ENCODE results near the gene NDUFB3.
"Not testable (repeated sequence)": the region's sequence is repeated elsewhere in the genome, so short reads cannot be mapped to it uniquely, and the experiment has no call there.

NDUFB3 gene

GRCh38 chr2:201071479-201072200, at the start of gene NDUFB3, which contains the start of gene HYCC2:
NDUFB3 (plus strand) TSS chr2:201072001; CDS start chr2:201078883, 6,882 bp downstream.
HYCC2 (minus strand) TSS chr2:201071671; CDS start chr2:201024009, 47,662 bp downstream.
- DNase-seq: peak; percentile 82

- no peak for DNase-seq
Observed at GRCh38 chr2:201024518-201024917, 47.3 kb upstream of the NDUFB3 start.

- not testable (repeated sequence) for DNase-seq
Observed at GRCh38 chr2:201034355-201034754, 37.4 kb upstream of the NDUFB3 start.

- not testable (repeated sequence) for DNase-seq
Observed at GRCh38 chr2:201038361-201038760, 33.4 kb upstream of the NDUFB3 start.

GRCh38 chr2:201038855-201039254, 32.9 kb upstream of the NDUFB3 start:
- DNase-seq: no peak

- DNase-seq: no peak
Observed at GRCh38 chr2:201040867-201041628, 30.8 kb upstream of the NDUFB3 start.

GRCh38 chr2:201042451-201042850, 29.4 kb upstream of the NDUFB3 start:
- not testable (repeated sequence) for DNase-seq

GRCh38 chr2:201043050-201043449, 28.8 kb upstream of the NDUFB3 start:
- not testable (repeated sequence) for DNase-seq

GRCh38 chr2:201046881-201047280, 24.9 kb upstream of the NDUFB3 start:
- no peak for DNase-seq

GRCh38 chr2:201049455-201049854, 22.3 kb upstream of the NDUFB3 start:
- no peak for DNase-seq

GRCh38 chr2:201057087-201057521, 14.7 kb upstream of the NDUFB3 start:
- DNase-seq: no peak

GRCh38 chr2:201057715-201058248, 14.0 kb upstream of the NDUFB3 start:
- DNase-seq: no peak

GRCh38 chr2:201058914-201059313, 12.9 kb upstream of the NDUFB3 start:
- DNase-seq: no peak

- DNase-seq: no peak
Observed at GRCh38 chr2:201059961-201060755, 11.6 kb upstream of the NDUFB3 start.

- not testable (repeated sequence) for DNase-seq
Observed at GRCh38 chr2:201063516-201063915, 8.3 kb upstream of the NDUFB3 start.

GRCh38 chr2:201064797-201065329, 6.9 kb upstream of the NDUFB3 start:
- DNase-seq: no peak

- DNase-seq: no peak
Observed at GRCh38 chr2:201070948-201071478, 788 bp upstream of the NDUFB3 start.

- no peak for DNase-seq
Observed at GRCh38 chr2:201072201-201072530, 365 bp downstream of the NDUFB3 start.

GRCh38 chr2:201073071-201073470, 1.3 kb downstream of the NDUFB3 start:
- DNase-seq: no peak

- DNase-seq: no peak
Observed at GRCh38 chr2:201074996-201075395, 3.2 kb downstream of the NDUFB3 start.

GRCh38 chr2:201084863-201085262, 13.1 kb downstream of the NDUFB3 start:
- no peak for DNase-seq

- no peak for DNase-seq
Observed at GRCh38 chr2:201090574-201090973, 18.8 kb downstream of the NDUFB3 start.

Data from NCI-H2081 treated with DMSO at 0.1 percent for 48 hours (cell line).